Activated gamma-delta T cell treated with anti-CD3 and anti-CD28 coated beads, Interleukin-2, amount 50 U/mL, for 16 hours (primary cell): Measurements from ENCODE around the gene ATP9A.

Experiments used
- DNase-seq: peaks from one replicate; pipeline ENCODE4 v3.0.0-alpha.2; 2020; ENCODE audit warnings: low read depth

ATP9A gene

DNA sequence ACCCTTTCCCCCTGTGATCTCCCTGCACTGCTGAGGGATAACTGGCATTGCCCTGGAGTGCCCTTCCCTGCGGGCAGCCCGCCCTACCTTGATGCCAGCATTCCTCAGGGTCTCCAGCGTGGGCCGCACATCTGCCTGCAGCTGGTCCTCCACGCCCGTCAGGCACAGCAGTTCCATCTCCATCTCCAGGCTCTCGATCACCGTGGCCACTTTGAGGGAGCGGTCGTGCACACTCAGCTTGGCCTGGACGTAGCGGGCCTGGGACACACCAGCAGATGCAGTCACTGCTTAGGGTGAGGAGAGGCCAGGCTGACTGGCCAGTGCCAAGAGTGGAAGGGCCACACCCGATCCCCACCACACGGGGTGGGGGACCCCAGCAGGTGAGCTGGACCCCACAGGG is 143.1 kb downstream of the ATP9A start:
- DNase-seq, result no peak

GRCh38 chr20:51624157-51624731 is 143.9 kb downstream of the ATP9A start:
- peak; percentile 22 for DNase-seq

- no peak for DNase-seq
These were observed 144.9 kb downstream of the ATP9A start for GRCh38 chr20:51623255-51623654.

- no peak for DNase-seq
These were observed 146.0 kb downstream of the ATP9A start for GRCh38 chr20:51622004-51622874.

GRCh38 chr20:51620432-51620831 is 147.8 kb downstream of the ATP9A start:
- DNase-seq, result no peak

DNA sequence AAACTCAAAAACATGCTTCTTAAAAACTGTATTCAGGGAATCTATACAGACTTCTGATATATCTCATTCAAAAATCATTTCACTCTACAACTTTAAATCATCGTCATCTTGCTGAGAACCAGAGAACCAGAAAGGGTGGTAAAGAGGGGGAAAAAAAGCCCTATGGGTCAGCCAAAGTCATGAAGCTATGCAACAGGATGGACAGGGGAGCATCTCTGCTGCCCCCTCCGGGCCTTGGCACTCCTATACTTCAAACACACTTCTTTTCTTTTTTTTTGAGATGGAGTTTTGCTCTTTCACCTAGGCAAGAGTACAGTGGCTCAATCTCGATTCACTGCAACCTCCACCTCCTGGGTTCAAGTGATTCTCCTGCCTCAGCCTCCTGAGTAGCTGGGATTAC is 152.1 kb downstream of the ATP9A start:
- DNase-seq, result no peak

- no peak for DNase-seq
These were observed 153.5 kb downstream of the ATP9A start for GRCh38 chr20:51614687-51615086.

DNA sequence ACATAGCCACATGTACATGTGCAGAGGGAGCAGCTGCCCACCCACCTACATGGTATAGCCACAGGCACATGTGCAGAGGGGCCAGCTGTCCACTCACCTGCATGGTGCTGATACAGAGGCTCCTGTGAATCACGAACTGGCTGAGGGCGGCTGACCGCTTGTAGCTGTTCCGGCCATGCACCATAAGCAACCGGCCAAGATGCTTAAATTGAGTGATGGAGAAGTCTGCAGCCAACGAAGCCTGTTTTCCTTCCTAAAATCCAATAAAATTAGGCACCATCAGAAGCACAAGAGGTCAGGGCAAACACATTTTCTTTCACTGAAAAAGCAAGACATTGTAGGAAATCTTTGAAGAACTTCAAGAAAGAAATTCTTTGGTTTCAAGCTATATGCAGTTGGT is 154.6 kb downstream of the ATP9A start:
- DNase-seq, result no peak

- no peak for DNase-seq
These were observed 155.3 kb downstream of the ATP9A start for GRCh38 chr20:51612896-51613295.

- DNase-seq, result no peak
These were observed 156.6 kb downstream of the ATP9A start for GRCh38 chr20:51611625-51611890.

DNA sequence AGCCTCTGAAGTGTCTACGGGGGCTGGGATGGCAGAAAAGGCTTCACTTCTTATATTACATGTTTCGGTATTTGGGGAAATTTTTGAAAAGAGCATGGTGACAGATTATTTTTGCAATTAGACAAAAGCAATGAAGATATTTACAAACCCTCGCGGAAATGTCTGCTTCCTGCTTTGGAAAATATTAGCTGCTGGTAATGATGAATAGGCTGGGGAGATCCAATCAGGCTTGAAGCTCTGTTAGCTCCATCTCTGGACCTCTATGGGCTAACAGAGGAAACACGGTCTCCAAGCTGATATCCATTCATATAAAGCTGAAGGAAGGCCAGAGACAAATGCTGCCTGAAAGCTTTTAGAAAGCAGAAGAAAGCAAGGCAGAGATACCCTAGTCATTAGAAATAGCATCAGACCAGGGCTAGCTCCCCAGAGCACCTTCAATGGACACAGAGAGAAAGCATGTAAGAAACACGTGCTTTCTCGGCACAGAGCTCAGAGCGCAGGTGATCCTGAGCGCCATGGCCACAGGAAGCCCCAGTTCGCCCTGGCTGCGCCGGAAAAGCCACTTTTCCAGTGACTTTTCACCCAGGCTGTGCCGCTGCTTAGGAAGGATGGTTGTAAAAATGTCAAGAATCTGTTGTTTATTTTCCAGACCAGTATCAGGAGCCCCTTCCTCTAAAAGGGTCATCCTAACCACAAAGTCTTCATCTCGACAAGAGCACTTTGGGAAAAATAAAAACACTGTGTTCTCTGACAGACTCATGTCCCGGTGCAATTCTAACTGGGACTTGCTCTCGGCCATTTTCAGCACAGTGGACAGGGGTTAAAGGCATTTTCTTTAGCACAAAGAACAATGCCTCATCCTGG is 157.2 kb downstream of the ATP9A start:
- DNase-seq, result no peak

DNA sequence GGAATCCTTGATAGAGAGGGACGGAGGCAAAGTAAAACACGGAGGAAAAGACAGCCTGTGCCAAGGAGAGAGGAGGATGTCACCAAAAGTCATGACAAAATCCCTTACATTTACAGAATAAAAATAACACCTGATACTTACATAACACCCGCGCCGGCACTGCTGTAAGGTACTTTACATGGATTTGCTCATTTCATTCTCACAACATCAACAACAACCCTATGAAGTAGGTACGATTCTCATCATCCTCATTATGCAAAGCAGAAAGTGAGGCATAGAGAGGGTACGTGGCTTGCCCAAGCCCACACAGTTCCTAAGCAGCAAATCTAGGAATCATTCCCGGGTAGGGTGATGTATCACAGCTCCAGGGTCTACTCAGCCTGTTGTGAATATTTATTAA is 158.1 kb downstream of the ATP9A start:
- no peak for DNase-seq

GRCh38 chr20:51609251-51609650 is 158.9 kb downstream of the ATP9A start:
- DNase-seq, result no peak

DNA sequence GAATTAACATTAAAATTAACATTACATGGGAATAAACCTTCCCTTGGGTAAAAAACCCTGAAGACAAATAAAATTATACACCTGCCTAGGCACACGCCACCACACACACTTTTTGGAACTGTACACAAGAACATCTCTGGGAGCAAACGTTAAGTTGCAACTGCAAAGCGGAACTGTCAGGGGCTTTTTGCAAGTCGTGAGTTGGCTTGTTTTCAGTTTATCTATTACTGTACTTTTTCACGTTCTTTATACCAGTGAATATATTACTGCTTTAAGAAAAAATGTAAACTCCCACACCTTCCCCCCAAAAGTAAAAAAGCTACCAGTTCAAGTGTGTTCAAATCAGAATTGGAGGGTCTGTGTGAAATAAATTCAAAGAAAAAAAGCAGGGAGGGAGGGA is 160.1 kb downstream of the ATP9A start:
- DNase-seq, result no peak

GRCh38 chr20:51607170-51607569 is 161.0 kb downstream of the ATP9A start:
- DNase-seq, result no peak

- no peak for DNase-seq
These were observed 163.3 kb downstream of the ATP9A start for GRCh38 chr20:51604851-51605250.

- DNase-seq, result no peak
These were observed 166.1 kb downstream of the ATP9A start for GRCh38 chr20:51602131-51602530.

- no peak for DNase-seq
These were observed 167.2 kb downstream of the ATP9A start for GRCh38 chr20:51600950-51601349.

GRCh38 chr20:51600016-51600420 is 168.2 kb downstream of the ATP9A start:
- no peak for DNase-seq

GRCh38 chr20:51598556-51598955 is 169.6 kb downstream of the ATP9A start:
- DNase-seq, result no peak

GRCh38 chr20:51597389-51598231 is 170.6 kb downstream of the ATP9A start:
- DNase-seq, result no peak
